ENCODE measurements around the gene ITGB1. TPM values are rescaled to one million over a fixed set of nuclear protein-coding genes. Genes with fewer than 3 reads are reported as not detected.
A peak's percentile ranks its signal among the peaks of the same experiment; 100 is the strongest.

The ITGB1 gene
- total and polyA plus RNA-seq, 9 of the 15 experiments (the other 6 are each of a cell fraction or from before 2014, with no cell fraction given) = 40.2 to 194 (median 155) TPM

GRCh38 chr10:32938554-32939061 is 19.4 kb downstream of the ITGB1 start:
- FAIRE-seq = no peak
- in situ Hi-C loops (cut with MboI) (no loop called here), intact Hi-C loops (cut with micrococcal nuclease) (no loop called here)
- ATAC-seq = peak; percentile 57
- H3K9me1 ChIP-seq (ENCODE audit: control insufficient read depth, insufficient read depth, low read length) = peaks cover 7% of the 10 kb centered on the region
- peak overlapping the region; percentile 54 for H3K4me2 ChIP-seq (ENCODE audit: insufficient read depth, low read length)
- CTCF ChIA-PET (ENCODE audit: low intra/inter-chr PET ratio) = no interaction called here
- POLR2A ChIA-PET = interaction anchor here (0.7 to 4.1 kb wide), 6 partner anchors 9 to 33 kb away, joined by 3 to 16 read pairs (median 3); no protein-coding TSS in a partner anchor
- peaks cover 46% of the 10 kb centered on the region for H3K36me3 ChIP-seq (ENCODE audit: control insufficient read depth, insufficient read depth, low read length)
- H2AFZ ChIP-seq (ENCODE audit: low read depth, low read length) = no peak overlapping the region
- peak overlapping the region; percentile 3 to 27; a peak in 2 of 4 replicates for H3K9ac ChIP-seq (ENCODE audit: insufficient read depth in 1 of 2, low read depth in 2 of 2, low read length in 2 of 2)
- peaks cover 34% of the 10 kb centered on the region for H4K20me1 ChIP-seq (replicated peaks; ENCODE audit: control insufficient read depth, insufficient read depth, low read length)
- BruUV-seq (replicated peaks) = no TSS peak
- no peak overlapping the region for H3K4me3 ChIP-seq
- H3K79me2 ChIP-seq (ENCODE audit: control insufficient read depth, insufficient read depth, low read length) = peaks cover 97% of the 10 kb centered on the region
- peak in 2 of 4 experiments; percentile 14 to 43 for DNase-seq (ENCODE audit: extremely low read depth in 1 of 4, low spot score in 3 of 4)
- no peaks in the 10 kb centered on the region for H3K9me3 ChIP-seq (replicated peaks; ENCODE audit: control insufficient read depth, insufficient read depth, low read depth, low read length)
- peak overlapping the region; percentile 22; the same call in 1 of the 3 replicates for H3K27ac ChIP-seq (ENCODE audit: extremely low read depth, low read depth, low read length)
- WGBS (ENCODE audit: insufficient coverage, low coverage, missing lambda C conversion rate) = 46% methylated on average over 14 of the region's 14 CpGs
- peaks cover 8 to 36% of the 10 kb centered on the region in 2 experiments for H3K4me1 ChIP-seq (replicated peaks in 1 of 2; ENCODE audit: control insufficient read depth in 2 of 2, insufficient read depth in 2 of 2, low read length in 2 of 2)
- no peaks in the 10 kb centered on the region for H3K27me3 ChIP-seq (ENCODE audit: control insufficient read depth in 2 of 2, insufficient read depth in 2 of 2, low read length in 2 of 2)
- TF ChIP-seq DACH1 (IDR thresholded peaks at IDR 0.05; ENCODE audit: partially characterized antibody) = peak; percentile 62
- TF ChIP-seq SIN3A (IDR thresholded peaks at IDR 0.05; ENCODE audit: borderline replicate concordance in 2 of 2, control insufficient read depth in 1 of 2, low read depth in 2 of 2, low read length in 2 of 2) = peak; percentile 65 to 86; a peak in 2 of 4 replicates
- TF ChIP-seq MYNN (IDR thresholded peaks at IDR 0.05) = 0 out of 2 replicates have a peak, but pooled peaks have one; percentile 19
- no peak for TF ChIP-seq MYNN (CRISPR knock-in tag; IDR thresholded peaks at IDR 0.05)
- TF ChIP-seq, protein P1, sequence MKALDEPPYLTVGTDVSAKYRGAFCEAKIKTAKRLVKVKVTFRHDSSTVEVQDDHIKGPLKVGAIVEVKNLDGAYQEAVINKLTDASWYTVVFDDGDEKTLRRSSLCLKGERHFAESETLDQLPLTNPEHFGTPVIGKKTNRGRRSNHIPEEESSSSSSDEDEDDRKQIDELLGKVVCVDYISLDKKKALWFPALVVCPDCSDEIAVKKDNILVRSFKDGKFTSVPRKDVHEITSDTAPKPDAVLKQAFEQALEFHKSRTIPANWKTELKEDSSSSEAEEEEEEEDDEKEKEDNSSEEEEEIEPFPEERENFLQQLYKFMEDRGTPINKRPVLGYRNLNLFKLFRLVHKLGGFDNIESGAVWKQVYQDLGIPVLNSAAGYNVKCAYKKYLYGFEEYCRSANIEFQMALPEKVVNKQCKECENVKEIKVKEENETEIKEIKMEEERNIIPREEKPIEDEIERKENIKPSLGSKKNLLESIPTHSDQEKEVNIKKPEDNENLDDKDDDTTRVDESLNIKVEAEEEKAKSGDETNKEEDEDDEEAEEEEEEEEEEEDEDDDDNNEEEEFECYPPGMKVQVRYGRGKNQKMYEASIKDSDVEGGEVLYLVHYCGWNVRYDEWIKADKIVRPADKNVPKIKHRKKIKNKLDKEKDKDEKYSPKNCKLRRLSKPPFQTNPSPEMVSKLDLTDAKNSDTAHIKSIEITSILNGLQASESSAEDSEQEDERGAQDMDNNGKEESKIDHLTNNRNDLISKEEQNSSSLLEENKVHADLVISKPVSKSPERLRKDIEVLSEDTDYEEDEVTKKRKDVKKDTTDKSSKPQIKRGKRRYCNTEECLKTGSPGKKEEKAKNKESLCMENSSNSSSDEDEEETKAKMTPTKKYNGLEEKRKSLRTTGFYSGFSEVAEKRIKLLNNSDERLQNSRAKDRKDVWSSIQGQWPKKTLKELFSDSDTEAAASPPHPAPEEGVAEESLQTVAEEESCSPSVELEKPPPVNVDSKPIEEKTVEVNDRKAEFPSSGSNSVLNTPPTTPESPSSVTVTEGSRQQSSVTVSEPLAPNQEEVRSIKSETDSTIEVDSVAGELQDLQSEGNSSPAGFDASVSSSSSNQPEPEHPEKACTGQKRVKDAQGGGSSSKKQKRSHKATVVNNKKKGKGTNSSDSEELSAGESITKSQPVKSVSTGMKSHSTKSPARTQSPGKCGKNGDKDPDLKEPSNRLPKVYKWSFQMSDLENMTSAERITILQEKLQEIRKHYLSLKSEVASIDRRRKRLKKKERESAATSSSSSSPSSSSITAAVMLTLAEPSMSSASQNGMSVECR (CRISPR knock-in tag; IDR thresholded peaks at IDR 0.05) = 0 out of 2 replicates have a peak, but pooled peaks have one; percentile 27
- TF ChIP-seq, protein P2, sequence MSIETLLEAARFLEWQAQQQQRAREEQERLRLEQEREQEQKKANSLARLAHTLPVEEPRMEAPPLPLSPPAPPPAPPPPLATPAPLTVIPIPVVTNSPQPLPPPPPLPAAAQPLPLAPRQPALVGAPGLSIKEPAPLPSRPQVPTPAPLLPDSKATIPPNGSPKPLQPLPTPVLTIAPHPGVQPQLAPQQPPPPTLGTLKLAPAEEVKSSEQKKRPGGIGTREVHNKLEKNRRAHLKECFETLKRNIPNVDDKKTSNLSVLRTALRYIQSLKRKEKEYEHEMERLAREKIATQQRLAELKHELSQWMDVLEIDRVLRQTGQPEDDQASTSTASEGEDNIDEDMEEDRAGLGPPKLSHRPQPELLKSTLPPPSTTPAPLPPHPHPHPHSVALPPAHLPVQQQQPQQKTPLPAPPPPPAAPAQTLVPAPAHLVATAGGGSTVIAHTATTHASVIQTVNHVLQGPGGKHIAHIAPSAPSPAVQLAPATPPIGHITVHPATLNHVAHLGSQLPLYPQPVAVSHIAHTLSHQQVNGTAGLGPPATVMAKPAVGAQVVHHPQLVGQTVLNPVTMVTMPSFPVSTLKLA (conservative IDR thresholded peaks at IDR 0.05) = peak in 1 of 2 experiments; percentile 41; a peak in 1 of 4 replicates
